Measurements from ENCODE around the gene LRRN4CL. TPM values are rescaled to one million over a fixed set of nuclear protein-coding genes. Genes with fewer than 3 reads are reported as not detected.
"Not testable (repeated sequence)": the region's sequence is repeated elsewhere in the genome, so short reads cannot be mapped to it uniquely, and the experiment has no call there.

The LRRN4CL gene
- total RNA-seq, 1 donor from 2014 or later: not detected

DNA sequence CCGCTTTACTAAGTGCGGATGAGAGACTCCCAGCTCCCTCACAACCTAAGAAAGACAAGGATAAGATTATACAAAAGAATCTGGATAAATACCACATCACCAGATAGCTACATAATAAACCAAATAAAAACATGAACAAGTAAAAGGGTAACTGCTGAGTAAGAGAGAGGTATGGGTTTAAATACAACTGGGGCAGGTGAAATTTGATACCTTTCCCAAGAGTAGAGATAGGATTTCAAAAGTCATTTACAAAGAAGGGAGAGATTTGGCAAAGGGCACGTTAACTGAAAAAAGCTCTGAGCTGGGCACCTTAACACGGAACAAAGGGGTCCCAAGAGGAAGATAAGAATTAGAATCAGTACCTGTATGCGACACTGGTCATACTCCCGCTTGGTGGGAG lies 12.2 kb downstream of the LRRN4CL start:
- DNase-seq (ENCODE audit: extremely low read depth, low read depth, low spot score): no peak

DNA sequence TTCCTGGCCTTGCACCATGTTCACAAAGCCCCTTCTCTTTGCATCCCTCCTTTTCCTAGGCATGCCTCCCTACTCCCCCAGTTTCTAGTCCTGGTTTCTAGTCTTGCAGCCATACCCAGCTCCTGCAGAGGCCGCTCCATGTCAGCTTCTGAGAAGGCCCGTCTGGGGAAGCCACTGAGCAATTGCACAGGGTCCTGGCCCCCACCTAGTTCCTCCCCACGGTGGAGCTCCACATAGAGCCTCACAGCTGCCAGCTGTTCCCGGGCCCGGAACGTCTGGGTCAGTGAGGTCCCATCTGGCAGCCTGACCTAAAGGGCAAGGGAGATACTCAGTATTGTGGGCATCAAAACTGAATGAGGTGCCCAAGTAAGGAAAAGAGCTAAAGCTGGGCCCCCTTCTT lies 12.6 kb downstream of the LRRN4CL start:
- no peak for DNase-seq (ENCODE audit: extremely low read depth, low read depth, low spot score)

DNA sequence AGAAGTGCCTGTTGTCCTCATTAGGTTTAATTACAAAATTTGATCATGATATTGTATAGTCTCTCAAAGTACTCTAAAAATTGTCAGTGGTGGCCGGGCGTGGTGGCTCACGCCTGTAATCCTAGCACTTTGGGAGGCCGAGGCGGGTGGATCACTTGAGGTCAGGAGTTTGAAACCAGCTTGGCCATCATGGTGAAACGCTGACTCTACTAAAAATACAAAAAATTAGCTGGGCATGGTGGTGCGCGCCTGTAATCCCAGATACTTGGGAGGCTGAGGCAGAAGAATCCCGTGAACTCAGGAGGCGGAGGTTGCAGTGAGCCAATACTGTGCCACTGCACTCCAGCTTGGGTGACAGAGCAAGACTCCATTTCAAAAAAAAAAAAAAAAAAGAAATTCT lies 13.9 kb downstream of the LRRN4CL start:
- DNase-seq (ENCODE audit: extremely low read depth, low read depth, low spot score): not testable (repeated sequence)

DNA sequence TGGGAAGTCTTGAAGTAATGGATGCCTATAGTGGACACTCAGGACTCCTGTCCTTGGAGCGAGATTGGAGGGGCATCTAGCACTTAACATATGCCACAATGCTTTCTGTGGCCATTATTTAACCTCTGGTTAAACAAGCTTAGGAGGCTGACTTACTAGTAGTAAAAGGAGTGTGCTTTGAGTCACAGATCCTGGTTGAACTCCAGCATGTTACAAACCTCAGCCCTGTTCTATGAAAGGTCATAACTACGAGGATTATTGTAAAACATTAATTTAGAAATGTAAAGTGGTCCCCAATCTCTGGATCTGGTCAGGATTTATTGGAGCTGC lies 16.2 kb downstream of the LRRN4CL start:
- no peak for DNase-seq (ENCODE audit: extremely low read depth, low read depth, low spot score)

DNA sequence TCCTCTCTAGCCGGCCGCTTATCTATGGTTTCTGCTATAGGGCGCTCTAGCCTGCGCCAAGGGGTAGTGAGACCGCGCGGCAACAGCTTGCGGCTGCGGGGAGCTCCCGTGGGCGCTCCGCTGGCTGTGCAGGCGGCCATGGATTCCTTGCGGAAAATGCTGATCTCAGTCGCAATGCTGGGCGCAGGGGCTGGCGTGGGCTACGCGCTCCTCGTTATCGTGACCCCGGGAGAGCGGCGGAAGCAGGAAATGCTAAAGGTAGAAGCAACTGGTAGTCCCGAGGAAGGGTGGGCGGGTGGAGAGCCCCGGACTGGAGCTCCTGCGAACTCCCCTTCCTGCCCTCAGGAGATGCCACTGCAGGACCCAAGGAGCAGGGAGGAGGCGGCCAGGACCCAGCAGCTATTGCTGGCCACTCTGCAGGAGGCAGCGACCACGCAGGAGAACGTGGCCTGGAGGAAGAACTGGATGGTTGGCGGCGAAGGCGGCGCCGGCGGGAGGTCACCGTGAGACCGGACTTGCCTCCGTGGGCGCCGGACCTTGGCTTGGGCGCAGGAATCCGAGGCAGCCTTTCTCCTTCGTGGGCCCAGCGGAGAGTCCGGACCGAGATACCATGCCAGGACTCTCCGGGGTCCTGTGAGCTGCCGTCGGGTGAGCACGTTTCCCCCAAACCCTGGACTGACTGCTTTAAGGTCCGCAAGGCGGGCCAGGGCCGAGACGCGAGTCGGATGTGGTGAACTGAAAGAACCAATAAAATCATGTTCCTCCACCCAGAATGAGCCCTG lies 17.5 kb downstream of the LRRN4CL start, which contains the start of the genes LBHD1 and UQCC3:
Gene LBHD1, minus strand, starts transcription at position 660 of the 782 bp plus-strand sequence. CDS start 2,236 bp downstream, outside the sequence.
Gene UQCC3, plus strand, starts transcription at position 66 of the 782 bp plus-strand sequence. Its CDS starts 73 bp downstream, at position 139.
- DNase-seq (ENCODE audit: extremely low read depth, low read depth, low spot score): no peak

DNA sequence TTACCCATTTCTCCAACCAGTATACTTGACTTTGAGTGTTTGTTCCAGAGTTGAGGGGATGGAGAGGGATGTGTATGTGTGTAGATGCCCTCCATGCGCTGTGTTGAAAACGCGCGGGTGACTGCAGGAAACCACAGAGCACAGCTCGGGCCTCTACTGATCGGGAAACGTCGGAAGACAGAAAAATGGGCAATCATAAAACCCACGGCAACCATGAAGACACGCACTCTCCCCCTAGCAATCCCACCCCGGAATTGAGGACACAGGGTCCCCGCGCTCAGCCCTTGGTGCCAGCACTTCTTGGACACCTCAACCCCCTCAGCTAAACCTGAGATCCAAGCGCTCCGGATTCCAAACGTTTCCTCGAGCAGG lies 18.1 kb downstream of the LRRN4CL start:
- DNase-seq (ENCODE audit: extremely low read depth, low read depth, low spot score): no peak

DNA sequence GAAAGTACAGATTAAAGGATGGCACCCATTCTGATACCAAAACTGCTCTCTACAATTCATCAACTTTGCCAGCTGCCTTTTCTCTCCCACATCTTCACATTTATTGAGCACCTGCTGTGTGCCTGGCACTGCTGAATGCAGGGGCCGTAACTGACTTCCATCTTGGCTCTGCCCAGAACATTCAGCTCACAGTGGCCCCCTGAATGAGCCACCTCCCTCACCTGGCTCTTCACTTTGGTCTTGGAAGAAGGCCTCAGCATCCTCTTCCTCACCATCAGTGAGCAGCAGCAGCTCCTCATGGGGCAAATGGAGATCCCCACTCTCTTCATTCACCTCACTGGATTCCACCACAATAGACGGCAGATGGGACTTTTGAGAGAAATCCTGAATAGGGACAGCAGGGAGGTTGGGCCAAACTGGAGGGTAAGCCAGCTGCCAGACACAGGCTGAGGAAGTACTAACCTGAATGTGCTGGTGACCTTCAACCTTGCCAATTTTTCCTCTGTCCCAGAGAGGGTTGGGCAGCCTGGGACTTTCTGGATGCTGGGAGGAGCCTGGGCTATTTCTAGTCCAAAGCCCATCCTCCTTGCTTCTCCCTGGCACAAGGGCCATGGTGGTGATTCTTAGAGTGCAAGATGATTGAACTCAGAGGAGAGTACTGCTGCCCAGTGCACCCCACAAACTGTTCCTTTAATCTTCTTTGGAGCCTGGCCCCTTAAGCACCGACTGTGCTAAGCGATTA lies 19.7 kb downstream of the LRRN4CL start:
- no peak for DNase-seq (ENCODE audit: extremely low read depth, low read depth, low spot score)

DNA sequence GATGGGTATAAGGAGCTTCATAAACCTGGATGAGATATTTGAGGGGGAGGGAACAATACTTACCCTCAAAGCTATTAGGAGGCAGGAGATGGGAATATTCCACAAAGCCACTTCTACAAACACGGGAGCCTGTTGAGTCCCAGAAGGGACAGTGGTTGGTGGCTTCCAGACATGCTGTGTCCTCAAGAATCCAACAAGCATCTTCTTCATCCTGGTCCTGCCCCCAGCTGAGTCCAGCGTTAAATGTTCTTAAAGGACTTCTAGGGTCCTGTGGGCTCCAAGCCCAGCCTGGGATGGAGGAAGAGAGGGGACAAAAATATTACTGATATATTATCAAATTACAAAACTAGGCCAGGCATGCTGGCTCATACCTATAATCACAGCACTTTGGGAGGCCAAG lies 21.9 kb downstream of the LRRN4CL start:
- DNase-seq (ENCODE audit: extremely low read depth, low read depth, low spot score): no peak

DNA sequence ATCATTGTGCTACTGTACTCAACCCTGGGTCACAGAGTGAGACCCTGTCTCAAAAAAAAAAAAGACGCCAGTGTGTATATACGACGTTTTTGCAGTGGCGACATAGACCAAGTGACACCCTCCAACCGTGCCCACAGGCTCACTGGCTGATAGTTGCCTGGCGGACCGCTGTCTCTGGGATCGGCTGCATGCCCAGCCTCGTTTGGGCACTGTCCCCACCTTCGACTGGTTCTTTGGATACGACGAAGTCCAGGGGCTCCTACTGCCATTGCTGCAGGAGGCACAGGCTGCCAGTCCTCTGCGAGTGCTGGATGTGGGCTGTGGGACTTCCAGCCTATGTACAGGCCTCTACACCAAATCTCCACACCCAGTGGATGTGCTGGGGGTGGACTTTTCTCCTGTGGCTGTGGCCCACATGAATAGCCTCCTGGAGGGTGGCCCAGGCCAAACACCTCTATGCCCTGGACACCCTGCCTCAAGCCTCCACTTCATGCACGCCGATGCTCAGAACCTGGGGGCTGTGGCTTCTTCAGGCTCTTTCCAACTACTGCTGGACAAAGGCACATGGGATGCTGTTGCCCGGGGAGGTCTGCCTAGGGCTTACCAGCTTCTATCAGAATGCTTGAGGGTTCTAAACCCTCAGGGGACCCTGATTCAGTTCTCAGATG lies 22.9 kb downstream of the LRRN4CL start:
- DNase-seq (ENCODE audit: extremely low read depth, low read depth, low spot score): no peak

DNA sequence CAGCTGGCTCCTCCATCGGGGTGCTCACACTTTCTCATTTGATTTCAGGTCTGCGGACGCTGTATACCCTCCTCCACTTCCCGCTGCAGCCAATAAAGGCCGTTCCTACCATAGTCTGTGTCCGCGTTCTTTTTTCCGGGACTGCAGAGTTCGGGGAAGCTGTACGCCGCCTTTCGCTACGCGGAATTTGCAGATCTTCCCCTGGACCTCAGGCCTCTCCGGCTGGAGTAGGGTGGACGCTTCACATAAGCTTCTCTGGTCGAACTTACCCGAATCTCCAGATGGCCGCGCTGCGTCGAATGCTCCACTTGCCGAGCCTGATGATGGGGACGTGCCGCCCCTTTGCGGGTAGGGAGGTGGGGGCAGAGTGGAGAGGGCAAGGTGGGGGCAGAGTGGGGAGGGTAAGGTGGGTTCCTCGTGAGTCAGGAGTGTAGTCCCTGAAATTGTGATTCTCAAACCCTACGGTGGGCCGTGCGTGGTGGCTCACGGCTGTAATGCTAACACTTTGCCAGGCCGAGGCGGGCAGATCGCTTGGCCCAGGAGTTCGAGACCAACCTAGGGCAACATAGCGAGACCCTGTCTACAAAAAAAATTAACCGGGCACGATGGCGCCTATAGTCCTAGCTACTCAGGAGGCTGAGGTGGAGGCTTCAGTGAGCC lies 23.6 kb downstream of the LRRN4CL start:
- no peak for DNase-seq (ENCODE audit: extremely low read depth, low read depth, low spot score)

DNA sequence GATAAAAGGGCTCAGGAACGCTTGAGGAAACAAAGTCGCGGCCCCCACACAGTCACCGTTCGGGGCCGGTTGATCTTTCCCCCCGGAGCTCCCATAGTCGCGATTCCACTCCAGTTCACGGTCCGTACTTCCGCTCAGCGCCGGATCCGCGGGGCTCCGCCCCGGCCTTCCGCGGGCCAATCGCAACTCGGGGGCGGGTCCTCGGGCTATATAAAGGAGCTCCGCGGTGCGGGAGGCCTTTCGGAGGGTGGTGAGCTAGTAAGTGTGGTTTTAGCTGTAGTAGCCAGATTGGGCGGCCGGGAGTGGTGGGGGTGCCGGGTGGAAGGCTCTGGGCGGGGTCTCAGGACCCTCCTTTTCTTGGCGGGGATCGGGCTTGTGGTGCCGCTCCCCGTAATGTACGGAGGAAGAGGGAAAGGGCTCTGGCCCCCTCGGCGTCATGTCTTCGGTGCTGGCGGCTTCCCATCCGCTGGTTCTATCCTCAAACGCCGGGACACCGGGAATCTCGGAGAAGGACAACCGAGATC lies 24.2 kb downstream of the LRRN4CL start, which contains the start of the genes C11orf98 and CSKMT:
Gene C11orf98, minus strand, starts transcription at position 136 of the 524 bp plus-strand sequence. Its CDS starts 41 bp downstream, at position 95.
Gene CSKMT, plus strand, starts transcription at position 238 of the 524 bp plus-strand sequence. CDS start 568 bp downstream, outside the sequence.
- no peak for DNase-seq (ENCODE audit: extremely low read depth, low read depth, low spot score)

DNA sequence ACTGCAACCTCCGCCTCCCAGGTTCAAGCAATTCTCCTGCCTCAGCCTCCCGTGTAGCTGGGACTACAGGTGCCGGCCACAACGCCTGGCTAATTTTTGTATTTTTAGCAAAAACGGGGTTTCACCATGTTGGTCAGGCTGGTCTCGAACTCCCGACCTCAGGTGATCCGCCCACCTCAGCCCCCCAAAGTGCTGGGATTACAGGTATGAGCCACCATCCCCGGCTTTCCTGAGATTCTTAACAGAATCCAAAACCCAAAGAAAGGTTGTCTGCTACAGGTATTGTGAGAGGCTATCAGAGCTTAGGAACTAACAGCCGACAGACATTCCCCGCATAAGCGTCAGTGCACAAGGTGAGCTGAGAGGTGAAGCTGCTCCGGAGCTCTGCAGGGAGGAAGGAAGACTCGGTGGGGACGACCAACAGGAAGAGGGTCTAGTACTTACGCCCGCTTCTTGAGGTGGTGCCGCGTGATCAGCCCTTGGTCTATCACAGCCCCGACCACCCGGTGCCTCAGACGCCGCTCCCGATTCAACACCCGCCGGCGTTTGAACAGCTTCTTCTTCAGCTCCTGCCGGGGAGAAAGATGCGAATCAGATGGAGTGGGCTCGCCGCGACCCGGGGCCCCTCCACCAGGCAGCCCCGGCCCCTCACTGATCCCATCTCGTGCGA lies 24.8 kb downstream of the LRRN4CL start:
- no peak for DNase-seq (ENCODE audit: extremely low read depth, low read depth, low spot score)

DNA sequence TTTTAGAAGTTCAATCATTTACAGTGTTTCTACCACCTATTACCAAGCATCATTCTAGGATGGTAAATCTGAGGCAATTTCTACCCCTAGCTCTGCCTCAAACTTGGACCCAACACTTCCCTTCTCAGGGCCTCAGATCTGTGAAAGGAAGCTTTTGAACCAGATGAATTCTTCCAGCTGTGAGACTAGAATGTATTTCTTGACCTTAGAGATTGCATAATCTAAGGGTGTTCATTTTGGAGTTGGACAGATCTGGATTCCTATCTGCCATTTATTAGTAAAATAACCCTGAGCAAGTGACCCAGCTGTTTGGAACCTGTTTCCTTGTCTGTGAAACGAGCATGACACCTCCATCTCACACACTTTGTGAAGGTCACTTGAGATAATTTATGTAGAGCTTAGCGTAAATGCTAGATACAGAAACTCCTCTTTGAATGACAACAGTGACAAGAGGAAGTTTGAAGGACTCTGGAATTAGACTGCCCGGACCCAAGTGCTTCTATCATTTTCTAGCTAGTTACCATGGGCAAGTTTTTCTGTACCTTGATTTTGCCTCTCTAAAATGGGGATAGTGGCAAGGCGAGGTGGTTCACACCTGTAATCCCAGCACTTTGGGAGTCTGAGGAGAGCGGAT lies 32.4 kb downstream of the LRRN4CL start:
- no peak for DNase-seq (ENCODE audit: extremely low read depth, low read depth, low spot score)

DNA sequence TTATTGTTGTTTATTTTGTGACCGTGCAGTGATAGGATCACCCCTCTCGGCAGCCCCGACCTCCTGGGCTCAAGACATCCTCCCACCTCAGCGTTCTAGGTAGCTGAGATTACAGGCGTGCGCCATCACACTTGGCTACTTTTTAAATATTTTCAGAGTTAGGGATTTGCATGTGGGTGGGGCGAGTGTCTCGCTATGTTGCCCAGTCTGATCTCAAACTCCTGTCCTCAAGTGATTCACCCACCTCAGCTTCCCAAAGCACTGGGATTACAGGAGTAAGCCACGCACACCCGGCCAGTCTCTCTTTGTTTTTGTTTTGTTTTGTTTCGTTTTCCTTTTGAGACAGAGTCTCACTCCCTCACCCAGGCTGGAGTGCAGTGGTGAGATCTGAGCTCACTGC lies 35.0 kb downstream of the LRRN4CL start:
- no peak for DNase-seq (ENCODE audit: extremely low read depth, low read depth, low spot score)

DNA sequence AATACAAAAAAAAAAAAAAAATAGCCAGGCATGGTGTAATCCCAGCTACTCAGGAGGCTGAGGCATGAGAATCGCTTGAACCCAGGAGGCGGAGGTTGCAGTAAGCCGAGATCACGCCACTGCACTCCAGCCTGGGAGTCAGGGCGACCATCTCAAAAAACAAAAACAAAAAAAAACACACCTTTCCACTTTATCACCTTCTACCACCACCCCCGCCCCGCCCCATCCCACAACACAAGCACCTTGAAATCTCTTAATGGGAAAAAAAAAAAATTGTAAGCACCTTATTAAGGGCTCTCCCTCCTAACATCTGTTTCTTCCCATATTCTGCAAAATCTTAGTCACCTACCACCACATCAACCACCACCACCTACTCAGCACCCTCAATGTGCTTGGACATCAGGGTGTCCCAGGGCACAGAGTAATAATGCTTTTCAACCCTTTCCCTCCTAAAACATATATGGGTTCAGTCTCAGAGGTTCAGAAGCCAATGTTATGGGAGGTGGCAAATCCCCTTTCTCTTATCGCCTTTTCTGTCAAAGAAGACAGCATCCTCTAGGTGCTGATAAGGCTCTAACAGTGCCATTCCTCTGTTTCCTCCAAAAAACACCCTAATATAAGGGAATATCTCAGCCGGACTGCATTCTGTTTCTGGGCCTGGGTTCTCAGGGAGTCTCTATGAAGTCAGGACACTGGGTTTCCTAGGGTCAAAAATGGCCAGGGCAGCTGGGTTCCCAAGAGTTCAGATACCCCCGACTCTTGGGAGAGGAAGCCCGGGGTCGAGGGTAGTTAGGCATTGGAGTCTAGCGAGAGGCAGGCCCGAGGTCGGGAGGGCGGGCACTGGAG lies 36.9 kb downstream of the LRRN4CL start:
- DNase-seq (ENCODE audit: extremely low read depth, low read depth, low spot score): no peak

DNA sequence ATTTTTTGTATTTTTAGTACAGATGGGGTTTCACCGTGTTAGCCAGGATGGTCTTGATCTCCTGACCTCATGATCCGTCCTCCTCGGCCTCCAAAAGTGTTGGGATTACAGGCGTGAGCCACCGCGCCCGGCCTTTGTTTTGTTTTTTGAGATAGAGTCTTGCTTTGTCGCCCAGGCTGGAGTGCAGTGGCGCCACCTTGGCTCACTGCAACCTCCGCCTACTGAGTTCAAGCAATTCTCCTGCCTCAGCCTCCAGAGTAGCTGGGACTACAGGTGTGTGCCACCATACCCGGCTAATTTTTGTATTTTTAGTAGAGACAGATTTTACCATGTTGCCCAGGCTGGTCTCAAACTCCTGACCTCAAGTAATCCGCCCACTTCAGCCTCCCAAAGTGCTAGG lies 39.0 kb downstream of the LRRN4CL start:
- not testable (repeated sequence) for DNase-seq (ENCODE audit: extremely low read depth, low read depth, low spot score)

DNA sequence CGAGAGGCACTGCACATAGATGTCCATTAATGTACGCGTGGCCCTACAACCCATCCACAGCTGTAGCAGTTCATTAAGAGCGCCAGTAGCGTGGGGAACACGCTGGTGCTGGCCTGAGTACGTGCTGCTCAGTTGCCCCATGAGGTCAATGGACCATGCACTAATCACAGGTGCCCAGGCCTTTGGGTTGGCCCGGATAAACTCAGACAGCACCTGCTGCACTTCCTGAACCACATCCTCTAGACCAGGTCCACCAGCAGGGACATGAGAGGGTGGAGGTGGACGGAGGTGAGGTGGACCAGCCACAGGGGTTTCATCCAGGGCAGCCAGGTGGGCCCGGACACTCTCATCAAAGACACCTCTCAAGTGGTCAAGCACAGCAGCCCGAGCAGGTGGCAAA lies 39.8 kb downstream of the LRRN4CL start:
- DNase-seq (ENCODE audit: extremely low read depth, low read depth, low spot score): no peak

DNA sequence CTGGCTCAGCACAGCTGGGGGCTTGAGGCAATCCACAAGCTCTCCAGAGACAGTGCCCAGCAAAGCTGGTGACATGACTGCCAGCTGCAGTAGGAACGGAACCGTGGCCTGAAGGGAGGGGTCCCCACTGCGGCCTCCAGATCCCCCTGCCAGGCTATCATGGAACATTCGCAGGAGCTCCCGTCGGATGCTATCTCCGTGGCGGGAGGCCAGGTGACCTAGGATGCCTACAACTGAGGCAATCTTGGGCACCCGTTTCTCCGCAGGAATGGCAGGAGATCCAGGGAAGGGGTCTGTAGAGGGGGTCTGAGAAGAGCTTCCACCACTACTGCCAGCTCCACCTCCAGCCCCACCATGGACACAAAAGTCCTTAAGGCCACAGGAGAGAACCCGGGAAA lies 40.4 kb downstream of the LRRN4CL start:
- no peak for DNase-seq (ENCODE audit: extremely low read depth, low read depth, low spot score)
